Right cardiac atrium (tissue), 5 donors: ENCODE results near the gene RIN3. TPM values are rescaled to one million over a fixed set of nuclear protein-coding genes. Genes with fewer than 3 reads are reported as not detected.
A peak's percentile ranks its signal among the peaks of the same experiment; 100 is the strongest.

ENCODE experiments used
- ATAC-seq, 2 donors: fragments of 200-7000 bp; cut with Tn5 transposase; one replicate each; pipeline versions ENCODE4 v1.8.0 to v1.9.1; 2020; ENCODE audit warnings: moderate library complexity in 2 of 2, mild to moderate bottlenecking in 1 of 2
- DNase-seq, 3 donors: peaks; one replicate each; pipeline ENCODE4 v3.0.0-alpha.2; 2020
- H3K27ac ChIP-seq: one replicate; pipeline ENCODE4 v1.5.1; 2013; ENCODE audit warnings: mild to moderate bottlenecking, low read length, control low read depth, moderate library complexity
- H3K27me3 ChIP-seq: one replicate; pipeline ENCODE4 v1.6.1; 2013; ENCODE audit not compliant: control insufficient read depth, insufficient read depth
- H3K4me1 ChIP-seq: one replicate; pipeline ENCODE4 v1.6.1; 2013; ENCODE audit warnings: low read length; ENCODE audit not compliant: control insufficient read depth, insufficient read depth
- H3K4me3 ChIP-seq: one replicate; pipeline ENCODE4 v1.5.1; 2013; ENCODE audit warnings: low read length, control low read depth
- H3K9me3 ChIP-seq: one replicate; pipeline ENCODE4 v1.6.1; 2013; ENCODE audit warnings: low read length; ENCODE audit not compliant: control insufficient read depth
- WGBS: extraction: QIAGEN DNeasy Blood & Tissue Kit; methylation state at CpG from one replicate; pipeline ENCODE4 v1.1.7; 2013; 5-methylcytosine and 5-hydroxymethylcytosine counted together
- intact Hi-C, 4 donors: fragments of 100-400 bp; cut with DNase I; formaldehyde crosslinking; loops; one replicate each; pipeline versions ENCODE4 v1.11.0 to v1.14.0; 2022 to 2023
- polyA plus RNA-seq: library from polyadenylated mRNA; stranded (reverse); fragments of 200-250 nt; gene quantifications from one replicate; pipeline ENCODE4 v1.2.3, GENCODE V29; 2013
- total RNA-seq, 4 donors: library from RNA; stranded (reverse); fragmentation: NEBNext Ultra II Directional; extraction: Animal tissue kit (Norgen Biotek cat#: 25700); gene quantifications; one replicate each; pipeline ENCODE4 v1.2.1, GENCODE V29; 2021
- donor health status: healthy with polysubstance abuse.
- donor health status: DM: no; HTN: yes; CAD: no.
- donor health status: DM: no; HTN: no; CAD: no.
- donor health status: DM: no; HTN: yes; CAD: no; lungs with severe emphysema.
- donor health status: DM: yes; HTN: yes; CAD: no.

RIN3 gene
- total and polyA plus RNA-seq, 5 donors: 7.5 to 15.2 (median 14.2) TPM

DNA sequence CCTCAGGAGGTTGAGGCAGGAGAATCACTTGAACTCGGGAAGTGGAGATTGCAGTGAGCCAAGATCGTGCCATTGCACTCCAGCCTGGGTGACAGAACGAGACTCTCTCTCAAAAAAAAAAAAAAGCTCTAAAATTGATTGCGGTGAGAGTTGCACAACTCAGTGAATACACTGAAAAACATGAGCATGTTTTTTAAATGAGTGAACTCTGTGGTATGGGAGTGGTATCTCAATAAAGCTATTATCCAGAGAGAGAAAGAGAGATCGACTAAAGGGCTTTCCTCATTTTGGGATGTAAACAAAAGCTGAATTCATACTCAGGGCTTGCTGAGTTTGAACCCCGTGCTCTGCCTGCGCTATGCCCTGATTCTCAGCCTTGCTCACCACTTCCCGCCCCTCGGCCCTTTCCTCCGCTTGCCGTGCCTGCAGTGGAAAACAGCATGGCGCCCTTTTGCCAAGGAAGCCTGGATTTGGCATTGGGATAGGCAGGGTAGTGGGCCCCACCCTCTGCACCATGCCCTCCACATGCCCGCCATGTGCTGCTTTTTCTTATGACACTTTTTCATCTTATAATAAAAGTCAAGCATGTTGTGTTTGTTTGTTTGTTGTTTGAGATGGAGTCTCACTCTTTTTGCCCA is 132.4 kb downstream of the RIN3 start:
- WGBS: 88% methylated on average over 13 of the region's 13 CpGs
- no peak overlapping the region for H3K27ac ChIP-seq
- H3K9me3 ChIP-seq: no peaks in the 10 kb centered on the region
- ATAC-seq (no peak), DNase-seq (peak in 1 of 3 donors; percentile 10)
- intact Hi-C loops: no loop called here
- no peak overlapping the region for H3K4me3 ChIP-seq
- no peaks in the 10 kb centered on the region for H3K27me3 ChIP-seq
- H3K4me1 ChIP-seq: no peaks in the 10 kb centered on the region

DNA sequence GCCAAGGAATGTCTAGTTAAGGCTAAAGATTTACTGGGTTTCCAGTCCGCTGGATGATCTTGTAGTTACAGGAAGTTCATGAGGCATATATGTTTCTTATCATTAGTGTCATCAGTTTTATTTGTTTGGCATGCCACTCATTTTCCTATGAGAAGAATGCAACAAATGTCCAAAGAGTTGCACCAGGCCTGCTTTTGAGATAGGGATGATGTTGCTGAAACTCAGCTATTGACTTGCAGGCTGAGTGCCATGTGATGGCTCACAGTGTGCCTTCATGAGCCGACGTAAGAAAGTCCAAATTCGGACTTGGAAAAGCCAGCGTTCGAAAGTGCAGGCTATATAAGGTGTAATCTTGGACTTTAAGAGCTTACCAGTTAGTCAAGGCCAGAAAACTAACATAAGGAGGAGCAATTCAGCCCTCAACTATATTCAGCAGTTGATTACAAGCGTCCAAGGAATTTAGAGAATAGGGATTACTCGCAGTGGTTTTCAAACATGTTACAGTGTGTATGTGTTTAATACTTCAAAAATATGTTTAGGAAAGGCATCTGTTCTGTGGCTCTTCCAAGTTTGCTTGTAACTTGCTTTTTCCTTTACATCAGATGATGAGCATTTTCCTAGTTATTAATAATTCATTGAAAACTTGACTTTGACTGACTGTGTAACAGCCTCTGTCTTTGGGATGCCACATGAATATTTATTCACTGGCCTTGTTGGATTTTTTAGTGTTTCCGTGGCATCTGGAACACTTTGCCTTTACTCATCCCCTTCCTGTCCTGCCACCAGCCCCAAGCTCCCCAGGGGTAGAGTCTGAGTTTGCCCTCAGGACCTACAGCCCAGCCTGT is 133.6 kb downstream of the RIN3 start:
- no peaks in the 10 kb centered on the region for H3K9me3 ChIP-seq
- no peaks in the 10 kb centered on the region for H3K27me3 ChIP-seq
- H3K4me1 ChIP-seq: no peaks in the 10 kb centered on the region
- intact Hi-C loops: no loop called here
- H3K4me3 ChIP-seq: no peak overlapping the region
- DNase-seq (peak in 1 of 3 donors; percentile 14), ATAC-seq (no peak)
- 56% methylated on average over 9 of the region's 9 CpGs for WGBS
- H3K27ac ChIP-seq: no peak overlapping the region

DNA sequence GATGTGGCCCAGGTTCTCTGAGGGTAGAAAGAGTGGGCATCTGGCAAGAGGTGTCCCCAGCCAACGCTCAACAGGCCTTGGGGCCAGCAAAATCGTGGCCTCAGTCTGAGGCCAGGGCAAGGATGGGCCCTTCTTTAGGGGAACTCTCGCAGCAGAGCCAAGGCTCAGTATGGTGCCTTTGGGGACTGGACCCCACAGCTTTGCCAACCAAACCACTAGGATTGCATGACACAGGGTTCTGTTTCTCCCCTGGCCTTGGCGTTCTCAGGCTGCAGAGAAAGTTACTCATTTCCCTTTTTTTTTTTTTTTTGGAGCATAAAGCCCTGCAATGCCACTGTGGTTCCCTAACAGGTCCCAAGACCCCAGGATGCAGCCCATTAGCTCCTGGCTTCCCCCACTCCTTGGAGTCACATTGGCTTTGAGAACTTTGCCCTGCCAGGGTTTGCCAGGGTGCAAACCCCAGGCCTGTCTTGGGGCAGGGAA is 134.3 kb downstream of the RIN3 start:
- Histone ChIP-seq H3K9me3 (no peaks in the 10 kb centered on the region), H3K4me3 (no peak overlapping the region), H3K27me3 (no peaks in the 10 kb centered on the region), H3K4me1 (no peaks in the 10 kb centered on the region), H3K27ac (no peak overlapping the region)
- DNase-seq: peak in 1 of 3 donors; percentile 38
- no peak for ATAC-seq
- WGBS: 73% methylated on average over 4 of the region's 4 CpGs
- intact Hi-C loops: no loop called here

DNA sequence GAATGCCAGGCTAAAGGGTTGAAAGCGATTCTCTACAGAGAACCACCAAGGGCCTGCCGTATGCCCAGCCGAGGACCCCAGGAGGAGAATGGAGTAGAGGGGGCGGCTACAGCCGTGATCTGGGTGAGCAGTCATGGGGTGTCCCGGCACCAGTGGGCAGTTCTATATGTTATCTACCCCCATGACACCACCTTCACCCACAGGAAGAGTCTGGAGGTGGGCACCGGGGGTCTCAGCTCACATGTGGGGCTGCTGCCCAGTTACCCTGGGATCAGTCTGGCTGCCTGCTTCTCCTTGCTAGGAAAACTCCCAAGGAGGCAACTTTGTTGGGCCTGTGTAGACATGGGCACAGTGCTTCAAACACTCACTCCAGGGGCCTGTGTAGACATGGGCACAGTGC is 135.5 kb downstream of the RIN3 start:
- intact Hi-C loops: no loop called here
- ATAC-seq: no peak
- no peaks in the 10 kb centered on the region for H3K4me1 ChIP-seq

DNA sequence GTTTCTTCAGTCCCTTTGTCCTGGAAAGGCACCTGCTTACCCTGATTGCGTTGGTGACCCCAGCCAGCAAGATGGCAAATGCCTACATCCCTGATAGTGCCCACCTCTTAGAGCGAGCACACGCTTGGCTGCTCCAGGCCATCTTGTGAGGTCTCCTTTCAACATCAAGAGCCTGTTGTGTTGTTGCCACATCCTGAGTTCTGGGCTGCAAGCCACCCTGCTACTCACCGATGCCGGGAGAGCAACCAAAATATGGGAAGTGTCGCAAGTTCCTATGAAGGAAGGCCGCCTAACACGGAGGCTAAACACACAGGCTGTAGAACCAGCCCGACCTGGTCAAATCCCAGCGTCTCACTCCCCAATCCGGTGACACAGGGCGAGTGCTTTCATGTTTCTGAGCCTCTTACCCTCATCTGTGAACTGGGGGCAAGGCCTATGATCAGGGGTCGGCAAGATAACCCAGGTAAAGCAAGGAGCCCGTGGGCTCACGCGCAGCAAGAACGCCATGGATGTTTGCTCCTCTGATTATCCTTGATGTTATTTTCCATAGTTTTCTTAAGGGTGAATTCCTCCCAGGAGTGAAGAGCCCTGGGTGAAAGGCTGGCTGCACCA is 136.5 kb downstream of the RIN3 start:
- WGBS: 78% methylated on average over 17 of the region's 17 CpGs
- intact Hi-C loops: no loop called here
- H3K9me3 ChIP-seq: no peaks in the 10 kb centered on the region
- H3K27me3 ChIP-seq: no peaks in the 10 kb centered on the region
- H3K4me3 ChIP-seq: no peak overlapping the region
- H3K4me1 ChIP-seq: no peaks in the 10 kb centered on the region
- peak; percentile 39 to 40 for ATAC-seq
- H3K27ac ChIP-seq: no peak overlapping the region
- DNase-seq: peak; percentile 71 to 76 (median 76)

More for the DNA sequence above, 135.5 kb downstream of the RIN3 start:
- WGBS: 96% methylated on average over 7 of the region's 7 CpGs
- Histone ChIP-seq H3K27ac (no peak overlapping the region), H3K4me3 (no peak overlapping the region), H3K9me3 (no peaks in the 10 kb centered on the region), H3K27me3 (no peaks in the 10 kb centered on the region)
- peak in 1 of 3 donors; percentile 29 for DNase-seq

DNA sequence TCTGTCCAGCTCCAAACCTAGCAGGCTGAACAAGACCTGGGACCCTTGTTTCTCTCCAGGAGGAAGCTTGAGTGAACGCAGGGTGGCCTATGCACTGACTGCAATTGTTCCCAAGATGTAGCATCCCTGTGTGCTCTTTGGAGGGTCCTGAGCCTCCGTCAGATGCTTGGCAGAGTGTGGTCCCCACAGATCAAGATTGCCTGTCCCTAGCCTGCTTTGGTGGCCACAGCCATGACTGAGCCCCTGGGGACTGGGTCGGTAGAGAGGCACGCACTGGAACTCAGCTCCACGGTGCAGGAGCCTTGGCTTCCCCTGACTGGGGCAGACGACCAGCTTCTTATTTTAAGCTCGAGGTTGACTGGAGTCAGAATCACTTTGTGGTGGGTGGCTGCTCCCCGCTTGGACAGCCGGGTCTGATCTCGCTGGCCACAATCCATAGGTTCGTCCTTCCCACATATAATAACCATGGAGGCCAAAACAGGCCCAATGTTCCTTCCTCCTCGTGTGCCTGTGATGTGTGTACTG is 137.1 kb downstream of the RIN3 start:
- no peak for ATAC-seq
- Histone ChIP-seq H3K27ac (no peak overlapping the region), H3K27me3 (no peaks in the 10 kb centered on the region), H3K4me1 (no peaks in the 10 kb centered on the region), H3K4me3 (no peak overlapping the region), H3K9me3 (no peaks in the 10 kb centered on the region)
- intact Hi-C loops: no loop called here
- DNase-seq: peak in 1 of 3 donors; percentile 35
- WGBS: 86% methylated on average over 12 of the region's 12 CpGs

DNA sequence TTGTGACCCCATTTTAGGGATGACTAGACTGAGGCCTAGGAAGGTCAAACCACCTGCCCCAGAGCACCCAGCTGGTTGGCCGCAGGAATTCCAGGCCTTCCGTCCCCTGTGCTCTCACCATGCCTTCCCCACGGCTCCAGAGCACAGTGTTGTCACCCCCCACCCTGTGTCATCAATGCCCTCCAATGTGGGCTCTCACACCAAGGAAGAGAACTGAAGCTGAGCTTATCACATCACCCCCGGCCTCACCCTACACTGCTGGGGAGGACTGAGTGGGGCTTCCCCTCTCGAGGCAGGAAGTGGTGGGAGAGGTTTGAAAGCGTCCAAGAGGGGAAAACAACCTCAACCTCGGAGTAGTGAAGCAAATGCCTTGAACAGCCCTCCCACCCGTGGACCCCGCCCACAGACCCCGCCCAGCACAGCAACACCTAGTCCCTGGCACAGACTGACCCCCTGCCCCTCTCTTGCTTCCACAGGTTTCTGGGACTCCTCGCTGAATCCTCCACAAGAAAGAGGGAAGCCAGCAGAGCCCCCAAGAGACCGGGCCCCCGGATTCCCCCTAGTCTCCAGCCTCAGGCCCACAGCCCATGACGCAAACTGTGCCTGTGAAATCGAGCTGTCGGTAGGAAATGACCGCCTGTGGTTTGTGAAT is 137.7 kb downstream of the RIN3 start:
- DNase-seq: peak; percentile 54 to 68 (median 60)
- ATAC-seq: peak in 1 of 2 donors; percentile 31
- Histone ChIP-seq H3K27me3 (no peaks in the 10 kb centered on the region), H3K9me3 (no peaks in the 10 kb centered on the region), H3K4me3 (no peak overlapping the region), H3K27ac (no peak overlapping the region), H3K4me1 (no peaks in the 10 kb centered on the region)
- WGBS: 66% methylated on average over 17 of the region's 17 CpGs
- intact Hi-C loops: no loop called here

DNA sequence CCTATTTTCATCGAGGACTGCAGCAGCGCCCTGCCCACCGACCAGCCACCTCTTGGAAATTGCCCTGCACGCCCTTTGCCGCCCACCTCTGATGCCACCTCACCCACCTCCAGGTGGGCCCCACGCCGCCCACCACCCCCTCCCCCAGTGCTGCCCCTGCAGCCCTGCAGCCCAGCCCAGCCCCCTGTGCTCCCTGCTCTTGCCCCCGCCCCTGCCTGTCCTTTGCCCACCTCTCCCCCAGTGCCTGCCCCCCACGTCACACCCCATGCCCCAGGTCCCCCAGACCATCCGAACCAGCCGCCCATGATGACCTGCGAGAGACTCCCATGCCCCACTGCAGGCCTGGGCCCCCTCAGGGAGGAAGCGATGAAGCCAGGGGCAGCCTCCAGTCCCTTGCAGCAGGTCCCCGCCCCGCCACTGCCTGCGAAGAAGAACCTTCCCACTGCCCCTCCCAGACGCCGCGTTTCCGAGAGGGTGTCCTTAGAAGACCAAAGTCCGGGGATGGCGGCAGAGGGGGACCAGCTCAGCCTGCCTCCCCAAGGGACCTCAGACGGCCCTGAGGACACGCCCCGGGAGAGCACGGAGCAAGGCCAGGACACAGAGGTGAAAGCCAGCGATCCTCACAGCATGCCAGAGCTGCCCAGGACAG is 138.3 kb downstream of the RIN3 start:
- Histone ChIP-seq H3K27me3 (no peaks in the 10 kb centered on the region), H3K4me1 (no peaks in the 10 kb centered on the region), H3K4me3 (no peak overlapping the region), H3K27ac (no peak overlapping the region), H3K9me3 (no peaks in the 10 kb centered on the region)
- intact Hi-C loops: no loop called here
- DNase-seq (peak; percentile 60 to 87 (median 78)), ATAC-seq (peak; percentile 32 to 37)
- 79% methylated on average over 27 of the region's 27 CpGs for WGBS

DNA sequence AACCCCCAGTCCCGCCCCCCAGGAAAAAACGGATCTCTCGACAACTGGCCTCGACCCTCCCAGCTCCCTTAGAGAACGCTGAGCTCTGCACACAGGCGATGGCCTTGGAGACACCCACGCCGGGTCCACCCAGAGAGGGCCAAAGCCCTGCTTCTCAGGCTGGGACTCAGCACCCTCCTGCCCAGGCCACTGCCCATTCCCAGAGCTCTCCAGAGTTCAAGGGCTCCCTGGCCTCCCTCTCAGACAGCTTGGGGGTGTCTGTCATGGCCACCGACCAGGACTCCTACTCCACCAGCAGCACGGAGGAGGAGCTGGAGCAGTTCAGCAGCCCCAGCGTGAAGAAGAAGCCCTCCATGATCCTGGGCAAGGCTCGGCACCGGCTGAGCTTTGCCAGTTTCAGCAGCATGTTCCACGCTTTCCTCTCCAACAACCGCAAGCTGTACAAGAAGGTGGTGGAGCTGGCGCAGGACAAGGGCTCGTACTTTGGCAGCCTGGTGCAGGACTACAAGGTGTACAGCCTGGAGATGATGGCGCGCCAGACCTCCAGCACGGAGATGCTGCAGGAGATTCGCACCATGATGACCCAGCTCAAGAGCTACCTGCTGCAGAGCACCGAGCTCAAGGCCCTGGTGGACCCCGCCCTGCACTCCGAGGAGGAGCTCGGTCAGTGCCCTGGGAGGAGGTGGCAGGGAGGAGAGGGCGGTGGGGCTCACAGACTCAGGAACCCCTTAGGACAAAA is 139.0 kb downstream of the RIN3 start:
- ATAC-seq (peak in 1 of 2 donors; percentile 18), DNase-seq (no peak)
- intact Hi-C loops: no loop called here
- Histone ChIP-seq H3K4me3 (no peak overlapping the region), H3K27me3 (no peaks in the 10 kb centered on the region), H3K4me1 (no peaks in the 10 kb centered on the region), H3K9me3 (no peaks in the 10 kb centered on the region), H3K27ac (no peak overlapping the region)
- WGBS: 82% methylated on average over 26 of the region's 26 CpGs

DNA sequence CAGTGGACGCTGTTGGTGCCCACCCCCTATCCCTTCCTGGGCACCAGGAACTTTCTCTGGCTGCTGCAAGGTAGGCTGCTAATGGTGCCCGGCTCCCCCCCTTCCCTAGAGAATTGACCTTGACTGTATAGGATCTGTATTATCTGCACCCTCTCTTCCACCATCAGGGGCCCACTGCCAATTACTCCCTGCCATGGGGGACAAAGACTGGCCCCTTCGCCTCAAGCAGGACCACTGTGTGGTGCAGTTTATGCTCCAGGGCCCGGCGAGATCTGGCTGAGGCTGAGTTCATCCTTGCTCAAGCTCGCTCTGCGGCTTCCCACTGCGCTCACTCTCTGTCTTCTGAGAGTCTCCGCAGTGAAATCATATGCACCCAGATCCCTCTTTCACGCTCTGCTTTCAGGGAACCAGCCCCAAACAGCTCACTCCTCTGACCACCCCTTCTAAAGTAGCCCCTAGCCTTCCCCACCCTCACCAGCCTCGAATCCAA is 139.6 kb downstream of the RIN3 start:
- 83% methylated on average over 11 of the region's 11 CpGs for WGBS
- H3K4me1 ChIP-seq: no peaks in the 10 kb centered on the region
- H3K4me3 ChIP-seq: no peak overlapping the region

More for the DNA sequence above, 139.6 kb downstream of the RIN3 start:
- Histone ChIP-seq H3K27ac (no peak overlapping the region), H3K27me3 (no peaks in the 10 kb centered on the region), H3K9me3 (no peaks in the 10 kb centered on the region)
- no peak for DNase-seq
- ATAC-seq: no peak
- intact Hi-C loops: no loop called here
